Psoas muscle (tissue), 8 donors: ENCODE measurements around the gene RFXANK. TPM values are rescaled to one million over a fixed set of nuclear protein-coding genes. Genes with fewer than 3 reads are reported as not detected.

Source experiments
- ATAC-seq, 4 donors: fragments of 200-7000 bp; cut with Tn5 transposase; one replicate each; pipeline ENCODE4 v1.9.1; 2020; ENCODE audit warnings: moderate library complexity in 3 of 4, mild to moderate bottlenecking in 2 of 4
- DNase-seq, 2 donors: peaks; one replicate each; pipeline ENCODE4 v3.0.0-alpha.2; 2020
- H3K27ac ChIP-seq: fragments of 200-600 bp; one replicate; pipeline ENCODE4 v1.8.0; 2022
- H3K27me3 ChIP-seq, 3 donors: fragments of 200-600 bp in 1 of 3; one replicate each; pipeline versions ENCODE4 v1.6.1 to v1.8.0; 2013 to 2022; ENCODE audit warnings: low read length in 2 of 3, mild to moderate bottlenecking in 2 of 3, moderate library complexity in 1 of 3; ENCODE audit not compliant: insufficient read depth in 3 of 3
- H3K36me3 ChIP-seq, 2 donors: fragments of 200-600 bp in 1 of 2; one replicate each; pipeline versions ENCODE4 v1.6.1 to v1.8.0; 2013 to 2022; ENCODE audit warnings: low read depth in 1 of 2, mild to moderate bottlenecking in 1 of 2, moderate library complexity in 1 of 2; ENCODE audit not compliant: insufficient read depth in 1 of 2
- H3K4me1 ChIP-seq: fragments of 200-600 bp; one replicate; pipeline ENCODE4 v1.8.0; 2022
- H3K4me3 ChIP-seq: fragments of 200-600 bp; one replicate; pipeline ENCODE4 v1.8.0; 2022; ENCODE audit warnings: mild to moderate bottlenecking
- H3K9me3 ChIP-seq: fragments of 200-600 bp; one replicate; pipeline ENCODE4 v1.8.0; 2022
- CTCF ChIP-seq: fragments of 200-600 bp; IDR thresholded peaks from one replicate; pipeline ENCODE4 v1.8.0; 2022; ENCODE audit warnings: antibody characterized with exemption
- WGBS, 3 donors: extraction: QIAGEN DNeasy Blood & Tissue Kit; methylation state at CpG; one replicate each; pipeline versions ENCODE4 v1.1.6 to v1.1.7; 2013; 5-methylcytosine and 5-hydroxymethylcytosine counted together
- intact Hi-C, 2 donors: fragments of 100-400 bp; cut with DNase I; formaldehyde crosslinking; loops; one replicate each; pipeline versions ENCODE4 v1.11.0 to v1.14.2; 2022
- polyA plus RNA-seq, 3 donors: library from polyadenylated mRNA; stranded (reverse); fragments of 200-250 nt; gene quantifications; one replicate each; pipeline ENCODE4 v1.2.3, GENCODE V29; 2013
- total RNA-seq, 4 donors: library from RNA; stranded (reverse); fragmentation: NEBNext Ultra II Directional in 2 of 4; extraction: Animal tissue kit (Norgen Biotek cat#: 25700) in 2 of 4; gene quantifications; one replicate each; pipeline versions ENCODE4 v1.2.1 to v1.2.4, GENCODE V29; 2021 to 2023
- donor health status: healthy with polysubstance abuse.
- donor health status: DM: no; HTN: no; CAD: no; lungs with moderate emphysema.
- donor health status: Bipolar disorder and iron deficiency.
- donor health status: healthy.
- donor health status: DM: yes; HTN: yes; CAD: no.
- donor health status: DM: no; HTN: no; CAD: no.
- donor health status: DM: no; HTN: no; CAD: no.
- donor health status: DM: yes; HTN: yes; CAD: no.

RFXANK gene
- total and polyA plus RNA-seq, 7 donors, result 33.3 to 64.9 (median 50.8) TPM

GRCh38 chr19:19192910-19193423, 909 bp downstream of the RFXANK start:
- DNase-seq, result no peak
- peak in 1 of 4 donors; percentile 1 for ATAC-seq
- peaks cover 36% of the 10 kb centered on the region for H3K4me1 ChIP-seq
- no peak for TF ChIP-seq CTCF
- 0 to 1% (median 1%) methylated on average over 22 of the region's 22 CpGs for WGBS, 3 donors
- H3K27ac ChIP-seq, result peak overlapping the region; percentile 98
- H3K9me3 ChIP-seq, result no peaks in the 10 kb centered on the region
- H3K36me3 ChIP-seq, result peaks cover 0 to 32% of the 10 kb centered on the region in 2 donors
- no peaks in the 10 kb centered on the region for H3K27me3 ChIP-seq
- H3K4me3 ChIP-seq, result peak overlapping the region; percentile 84
- intact Hi-C loops, result loop anchor here (2.0 to 5.0 kb wide), 2 partner anchors 128 to 129 kb away; partner anchors contain the start of genes MAU2 (in 2 of the 2) and SUGP1 (in 2 of the 2)

- H3K4me1 ChIP-seq, result peaks cover 36% of the 10 kb centered on the region
- WGBS, 3 donors, result 57 to 63% (median 57%) methylated on average over 5 of the region's 5 CpGs
- intact Hi-C loops, result loop anchor here (2.0 to 5.0 kb wide), 2 partner anchors 127 to 128 kb away; partner anchors contain the start of genes MAU2 (in 2 of the 2) and SUGP1 (in 2 of the 2)
Observed at GRCh38 chr19:19193926-19194325, 1.9 kb downstream of the RFXANK start.

GRCh38 chr19:19201697-19202630, 9.9 kb downstream of the RFXANK start:
- peak overlapping the region; percentile 83 for H3K27ac ChIP-seq

More at GRCh38 chr19:19193926-19194325, 1.9 kb downstream of the RFXANK start:
- Histone ChIP-seq H3K36me3 (peaks cover 0 to 42% of the 10 kb centered on the region in 2 donors), H3K9me3 (no peaks in the 10 kb centered on the region), H3K27ac (no peak overlapping the region), H3K27me3 (no peaks in the 10 kb centered on the region), H3K4me3 (peak overlapping the region; percentile 84)
- DNase-seq (no peak), ATAC-seq (no peak)
- TF ChIP-seq CTCF, result no peak

GRCh38 chr19:19202707-19203011, 10.6 kb downstream of the RFXANK start:
- Histone ChIP-seq H3K4me1 (peaks cover 11% of the 10 kb centered on the region), H3K27me3 (peaks cover 0 to 3% (median 0%) of the 10 kb centered on the region in 3 donors), H3K9me3 (no peaks in the 10 kb centered on the region), H3K27ac (peak overlapping the region; percentile 83), H3K36me3 (peaks cover 0 to 42% of the 10 kb centered on the region in 2 donors), H3K4me3 (peak overlapping the region; percentile 80)
- intact Hi-C loops, result no loop called here
- DNase-seq (no peak), ATAC-seq (peak in 1 of 4 donors; percentile 29)
- no peak for TF ChIP-seq CTCF
- 14 to 21% (median 19%) methylated on average over 11 of the region's 11 CpGs for WGBS, 3 donors

More at GRCh38 chr19:19201697-19202630, 9.9 kb downstream of the RFXANK start:
- Histone ChIP-seq H3K4me3 (peak overlapping the region; percentile 80), H3K4me1 (peaks cover 11% of the 10 kb centered on the region), H3K27me3 (peaks cover 0 to 2% (median 0%) of the 10 kb centered on the region in 3 donors), H3K36me3 (peaks cover 0 to 49% of the 10 kb centered on the region in 2 donors), H3K9me3 (no peaks in the 10 kb centered on the region)
- no peak for TF ChIP-seq CTCF
- ATAC-seq (no peak), DNase-seq (no peak)
- 65 to 75% (median 68%) methylated on average over 19 of the region's 19 CpGs for WGBS, 3 donors
- intact Hi-C loops, result no loop called here
